ENCODE data around the gene IGHMBP2. TPM values are rescaled to one million over a fixed set of nuclear protein-coding genes. Genes with fewer than 3 reads are reported as not detected.

IGHMBP2 gene
- total RNA-seq, 1 donor from 2014 or later, result 30.6 TPM

- TF ChIP-seq CTCF (IDR thresholded peaks at IDR 0.05; ENCODE audit: unreplicated experiment), result no peak
- Mint-ChIP-seq H3K27ac (no peak overlapping the region), H3K4me3 (ENCODE audit: low read depth) (no peak overlapping the region), H3K9me3 (ENCODE audit: low read depth) (peaks cover 3% of the 10 kb centered on the region), H3K4me1 (ENCODE audit: low read depth) (peaks cover 27% of the 10 kb centered on the region), H3K36me3 (ENCODE audit: insufficient read depth) (peaks cover 1% of the 10 kb centered on the region), H3K27me3 (peaks cover 18% of the 10 kb centered on the region)
- DNase-seq (ENCODE audit: low spot score, unreplicated experiment), result no peak
Observed at GRCh38 chr11:68868221-68868835, 35.4 kb upstream of the IGHMBP2 start.

- peak overlapping the region; percentile 63 for H3K4me3 Mint-ChIP-seq (ENCODE audit: low read depth)
- H3K4me1 Mint-ChIP-seq (ENCODE audit: low read depth), result peaks cover 34% of the 10 kb centered on the region
- no peak for DNase-seq (ENCODE audit: low spot score, unreplicated experiment)
- H3K9me3 Mint-ChIP-seq (ENCODE audit: low read depth), result no peaks in the 10 kb centered on the region
- no peak overlapping the region for H3K27ac Mint-ChIP-seq
- no peaks in the 10 kb centered on the region for H3K36me3 Mint-ChIP-seq (ENCODE audit: insufficient read depth)
- peaks cover 18% of the 10 kb centered on the region for H3K27me3 Mint-ChIP-seq
- no peak for TF ChIP-seq CTCF (IDR thresholded peaks at IDR 0.05; ENCODE audit: unreplicated experiment)
Observed at GRCh38 chr11:68870470-68870869, 33.2 kb upstream of the IGHMBP2 start.

- TF ChIP-seq CTCF (IDR thresholded peaks at IDR 0.05; ENCODE audit: unreplicated experiment), result no peak
- no peaks in the 10 kb centered on the region for H3K9me3 Mint-ChIP-seq (ENCODE audit: low read depth)
- no peak overlapping the region for H3K27ac Mint-ChIP-seq
- peaks cover 18% of the 10 kb centered on the region for H3K27me3 Mint-ChIP-seq
- peaks cover 34% of the 10 kb centered on the region for H3K4me1 Mint-ChIP-seq (ENCODE audit: low read depth)
- no peaks in the 10 kb centered on the region for H3K36me3 Mint-ChIP-seq (ENCODE audit: insufficient read depth)
- no peak overlapping the region for H3K4me3 Mint-ChIP-seq (ENCODE audit: low read depth)
- DNase-seq (ENCODE audit: low spot score, unreplicated experiment), result no peak
Observed at GRCh38 chr11:68872216-68873003, 31.3 kb upstream of the IGHMBP2 start.

GRCh38 chr11:68878022-68878421, 25.7 kb upstream of the IGHMBP2 start:
- Mint-ChIP-seq H3K27me3 (no peaks in the 10 kb centered on the region), H3K9me3 (ENCODE audit: low read depth) (no peaks in the 10 kb centered on the region), H3K4me1 (ENCODE audit: low read depth) (peaks cover 10% of the 10 kb centered on the region), H3K27ac (no peak overlapping the region), H3K36me3 (ENCODE audit: insufficient read depth) (peaks cover 2% of the 10 kb centered on the region), H3K4me3 (ENCODE audit: low read depth) (no peak overlapping the region)
- TF ChIP-seq CTCF (IDR thresholded peaks at IDR 0.05; ENCODE audit: unreplicated experiment), result no peak
- DNase-seq (ENCODE audit: low spot score, unreplicated experiment), result no peak

GRCh38 chr11:68880851-68881250, 22.8 kb upstream of the IGHMBP2 start:
- Mint-ChIP-seq H3K27ac (no peak overlapping the region), H3K9me3 (ENCODE audit: low read depth) (no peaks in the 10 kb centered on the region), H3K4me1 (ENCODE audit: low read depth) (no peaks in the 10 kb centered on the region), H3K36me3 (ENCODE audit: insufficient read depth) (peaks cover 2% of the 10 kb centered on the region), H3K27me3 (no peaks in the 10 kb centered on the region), H3K4me3 (ENCODE audit: low read depth) (no peak overlapping the region)
- no peak for TF ChIP-seq CTCF (IDR thresholded peaks at IDR 0.05; ENCODE audit: unreplicated experiment)
- no peak for DNase-seq (ENCODE audit: low spot score, unreplicated experiment)

All from progenitor cell of endocrine pancreas (in vitro differentiated cells).